Ovary (tissue), 9 donors: ENCODE results near the gene RNF223. TPM values are rescaled to one million over a fixed set of nuclear protein-coding genes. Genes with fewer than 3 reads are reported as not detected.
"Not testable (repeated sequence)": the region's sequence is repeated elsewhere in the genome, so short reads cannot be mapped to it uniquely, and the experiment has no call there.

Experiments
- DNase-seq, 5 donors: peaks; one replicate each; pipeline ENCODE4 v3.0.0-alpha.2; 2019 to 2020
- H3K27ac ChIP-seq, 2 donors: fragments of 200-600 bp; one replicate each; pipeline versions ENCODE4 v1.5.1 to v1.8.0; 2019 to 2022
- H3K27me3 ChIP-seq: fragments of 200-600 bp; one replicate; pipeline ENCODE4 v1.8.0; 2022
- H3K36me3 ChIP-seq: fragments of 200-600 bp; sonication (generic); one replicate; pipeline ENCODE4 v1.5.1; 2019
- H3K4me1 ChIP-seq: one replicate; pipeline ENCODE4 v1.8.1; 2013; ENCODE audit warnings: mild to moderate bottlenecking, moderate library complexity; ENCODE audit not compliant: insufficient read depth
- H3K4me3 ChIP-seq: fragments of 200-600 bp; sonication (generic); one replicate; pipeline ENCODE4 v1.5.1; 2017
- H3K9me3 ChIP-seq, 2 donors: fragments of 200-600 bp in 1 of 2; sonication (generic) in 1 of 2; one replicate each; pipeline versions ENCODE4 v1.5.1 to v1.8.1; 2013 to 2019; ENCODE audit warnings: mild to moderate bottlenecking in 1 of 2, moderate library complexity in 1 of 2
- CTCF ChIP-seq, 3 donors: fragments of 450-650 bp in 2 of 3; fragments of 200-600 bp in 1 of 3; IDR thresholded peaks; one replicate each; pipeline versions ENCODE4 v1.5.1 to v1.8.0; 2016 to 2022; ENCODE audit warnings: antibody characterized with exemption in 3 of 3, mild to moderate bottlenecking in 1 of 3
- EP300 ChIP-seq: sonication (generic); formaldehyde crosslinking; IDR thresholded peaks from one replicate; pipeline ENCODE4 v1.6.1; 2017; ENCODE audit warnings: antibody characterized with exemption
- POLR2A ChIP-seq: fragments of 450-650 bp; IDR thresholded peaks from one replicate; pipeline ENCODE4 v1.6.1; 2017; ENCODE audit warnings: antibody characterized with exemption, mild to moderate bottlenecking, moderate library complexity
- WGBS, 3 donors: extraction: QIAGEN DNeasy Blood & Tissue Kit in 1 of 3; methylation state at CpG; one replicate each; pipeline versions ENCODE4 v1.1.5 to v1.1.7; 2013 to 2017; 5-methylcytosine and 5-hydroxymethylcytosine counted together
- intact Hi-C, 4 donors: fragments of 100-400 bp; cut with DNase I; formaldehyde crosslinking; loops; one replicate each; pipeline versions ENCODE4 v1.11.0 to v1.15.1; 2022 to 2023
- polyA plus RNA-seq, 2 donors: library from polyadenylated mRNA; stranded (reverse); fragments of 200-250 nt in 1 of 2; fragments of 350-450 nt in 1 of 2; fragmentation: Illumina TruSeq in 1 of 2; extraction: RNeasy Lipid Tissue Mini Kit (QIAGEN cat#74804) in 1 of 2; gene quantifications; one replicate each; pipeline ENCODE4 v1.2.3, GENCODE V29; 2013 to 2014
- total RNA-seq, 7 donors: library from RNA; depleted of rRNA in 2 of 7; stranded (reverse); fragments of >200 nt in 2 of 7; fragmentation: NEBNext Ultra II Directional in 3 of 7; extraction: Animal tissue kit (Norgen Biotek cat#: 25700) in 3 of 7; gene quantifications; one replicate each; pipeline versions ENCODE4 v1.1.0 to v1.2.4, GENCODE V29; 2016 to 2023
- donor health status: DM: no; HTN: no; CAD: no; lungs with moderate emphysema.
- donor health status: DM: no; HTN: no; CAD: no.
- donor health status: Bipolar disorder and iron deficiency.
- donor health status: DM: yes; HTN: yes; CAD: no.
- donor health status: DM: no; HTN: no; CAD: no.
- donor health status: DM: yes; HTN: yes; CAD: no.

RNF223 gene
- total and polyA plus RNA-seq, 9 donors: 0.36 to 0.92 TPM; not detected in 7

- Histone ChIP-seq H3K27me3 (no peaks in the 10 kb centered on the region), H3K36me3 (no peaks in the 10 kb centered on the region), H3K27ac (no peak overlapping the region), H3K4me3 (no peak overlapping the region), H3K9me3 (no peaks in the 10 kb centered on the region), H3K4me1 (peaks cover 3% of the 10 kb centered on the region)
- WGBS, 3 donors: 41 to 57% (median 44%) methylated on average over 14 to 16 of the region's 16 CpGs
- TF ChIP-seq POLR2A: no peak
- no peak for TF ChIP-seq EP300
- no peak for TF ChIP-seq CTCF (IDR thresholded peaks at IDR 0.05)
- intact Hi-C loops: no loop called here
- no peak for DNase-seq
Observed at GRCh38 chr1:1032424-1032823, 41.7 kb downstream of the RNF223 start.

DNA sequence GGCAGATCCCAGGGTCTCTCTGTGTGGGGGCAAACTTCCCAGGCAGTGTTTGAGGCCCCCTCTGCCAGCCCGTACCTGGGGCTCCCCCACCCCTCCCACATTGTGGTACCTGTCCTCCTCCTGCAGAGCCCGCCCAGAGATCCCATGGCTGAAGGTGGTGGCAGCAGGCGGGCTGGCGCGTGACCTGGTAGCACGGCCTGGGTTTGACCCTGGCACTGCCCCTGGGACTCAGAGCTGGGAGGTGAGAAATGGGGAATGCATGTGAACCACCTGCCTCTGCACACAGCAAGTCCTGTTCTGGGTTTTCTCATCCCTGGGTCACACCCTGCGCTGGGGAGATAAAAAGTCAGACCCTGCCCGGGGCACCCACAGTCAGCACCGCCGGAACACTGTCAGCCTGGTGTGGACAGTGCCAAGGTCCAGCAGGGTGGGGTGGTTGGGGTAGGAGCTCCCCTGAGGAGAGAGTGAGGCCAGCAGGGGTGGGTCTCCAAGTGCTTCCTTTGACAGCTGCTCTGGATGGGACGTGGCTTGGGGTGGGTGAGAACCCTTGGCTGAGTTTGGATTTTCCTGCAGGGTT, 42.4 kb downstream of the RNF223 start:
- no peak for TF ChIP-seq CTCF (IDR thresholded peaks at IDR 0.05)
- intact Hi-C loops: no loop called here
- Histone ChIP-seq H3K9me3 (no peaks in the 10 kb centered on the region), H3K27me3 (no peaks in the 10 kb centered on the region), H3K27ac (no peak overlapping the region), H3K4me1 (peaks cover 3% of the 10 kb centered on the region), H3K36me3 (no peaks in the 10 kb centered on the region), H3K4me3 (no peak overlapping the region)
- no peak for DNase-seq
- WGBS, 3 donors: 79 to 87% (median 85%) methylated on average over 11 of the region's 11 CpGs

- H3K4me3 ChIP-seq, intact Hi-C loops, H3K27me3 ChIP-seq, DNase-seq, H3K9me3 ChIP-seq, H3K4me1 ChIP-seq, H3K27ac ChIP-seq, H3K36me3 ChIP-seq: not testable (repeated sequence)
- WGBS, 3 donors: 74 to 91% (median 84%) methylated on average over 5 to 7 of the region's 7 CpGs
Observed at GRCh38 chr1:1030867-1031658, 43.0 kb downstream of the RNF223 start.

DNA sequence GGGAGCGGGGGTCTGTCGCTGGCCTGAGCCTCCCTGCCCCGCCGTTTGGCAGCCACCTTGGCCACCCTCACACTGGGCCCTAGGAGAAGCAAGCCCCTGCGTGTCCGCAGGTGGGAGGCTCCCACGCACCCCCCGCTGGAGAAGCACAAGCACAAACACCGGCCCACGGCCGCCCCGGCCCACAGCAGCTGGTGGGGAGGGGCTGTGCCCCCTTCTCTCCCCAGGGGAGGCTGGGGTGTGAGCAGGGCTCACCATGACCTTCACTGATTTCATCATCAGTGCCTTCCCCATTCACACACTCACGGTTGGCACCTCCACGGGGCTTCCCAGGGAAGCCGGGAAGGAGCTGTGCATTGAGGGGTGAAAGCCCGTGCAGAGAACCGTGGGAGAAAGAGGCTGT, 46.3 kb downstream of the RNF223 start:
- Histone ChIP-seq H3K9me3 (no peaks in the 10 kb centered on the region), H3K36me3 (no peaks in the 10 kb centered on the region), H3K27ac (no peak overlapping the region), H3K27me3 (no peaks in the 10 kb centered on the region), H3K4me3 (no peak overlapping the region), H3K4me1 (no peaks in the 10 kb centered on the region)
- intact Hi-C loops: loop anchor here in 1 of 4 donors (10.0 kb wide), 1 partner anchor 207 kb away; the partner anchor contains the start of genes B3GALT6 and SDF4
- WGBS, 3 donors: 38 to 63% (median 61%) methylated on average over 17 of the region's 17 CpGs
- TF ChIP-seq POLR2A: no peak
- no peak for TF ChIP-seq EP300
- TF ChIP-seq CTCF (IDR thresholded peaks at IDR 0.05): no peak
- DNase-seq: no peak
